CD4-positive, alpha-beta T cell treated with Interleukin-4 for 1 hour (primary cell): Measurements from ENCODE around the gene EID3.

Source experiments
- DNase-seq, 2 donors: peaks; one replicate each; pipeline ENCODE4 v3.0.0-alpha.2; 2020 to 2022

The EID3 gene

DNA sequence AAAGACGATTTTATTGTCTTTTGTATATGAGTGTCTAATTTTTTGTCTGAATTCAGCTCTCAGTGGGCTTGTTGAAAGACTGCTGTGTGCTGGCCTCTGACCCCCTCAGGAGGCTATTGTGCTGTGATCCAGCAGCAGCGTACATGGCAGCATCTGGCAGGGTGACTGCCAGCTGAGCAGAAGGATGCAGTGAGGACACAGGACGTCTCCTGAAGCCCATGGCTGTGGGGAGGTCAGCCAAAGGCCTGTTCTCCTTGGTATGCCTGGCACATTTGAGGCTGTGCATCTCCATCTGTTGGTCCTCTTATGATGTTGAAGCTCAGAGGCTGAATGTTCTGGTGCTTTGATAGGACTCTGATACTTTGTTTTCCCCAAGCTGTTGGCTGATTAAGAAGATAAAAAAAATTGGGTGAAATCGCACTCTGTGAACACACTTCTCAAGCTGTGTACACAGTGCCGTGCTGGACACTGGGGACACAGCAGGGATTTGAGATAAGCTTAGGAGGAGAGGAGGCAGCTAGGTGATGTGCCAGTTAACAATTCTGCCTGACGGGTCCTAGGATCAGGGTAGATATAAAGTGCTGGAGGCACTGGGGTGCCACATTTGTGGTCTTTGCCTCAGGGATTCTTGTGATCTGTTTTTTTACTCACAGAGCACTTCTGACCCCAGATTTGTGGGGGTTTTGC is 37.5 kb downstream of the EID3 start:
- DNase-seq, result no peak

DNA sequence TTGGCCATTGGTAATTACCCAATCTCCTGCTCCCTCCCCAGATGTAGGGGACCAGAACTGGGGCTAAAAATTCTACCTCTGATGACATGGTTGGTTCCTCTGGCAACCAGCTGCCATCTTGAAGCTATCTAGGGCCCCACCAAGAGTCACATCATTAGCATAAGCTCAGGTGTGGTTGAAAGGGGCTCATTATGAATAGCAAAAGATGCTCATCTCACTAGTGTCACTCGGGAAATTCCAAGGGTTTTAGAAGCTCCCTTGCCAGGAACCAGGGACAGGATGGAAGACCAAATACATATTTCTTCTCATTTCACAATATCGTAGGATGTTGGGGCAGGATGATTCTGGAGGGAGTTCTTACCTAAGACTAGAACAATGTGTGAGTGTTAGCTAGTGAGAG is 38.6 kb downstream of the EID3 start:
- DNase-seq, result no peak

DNA sequence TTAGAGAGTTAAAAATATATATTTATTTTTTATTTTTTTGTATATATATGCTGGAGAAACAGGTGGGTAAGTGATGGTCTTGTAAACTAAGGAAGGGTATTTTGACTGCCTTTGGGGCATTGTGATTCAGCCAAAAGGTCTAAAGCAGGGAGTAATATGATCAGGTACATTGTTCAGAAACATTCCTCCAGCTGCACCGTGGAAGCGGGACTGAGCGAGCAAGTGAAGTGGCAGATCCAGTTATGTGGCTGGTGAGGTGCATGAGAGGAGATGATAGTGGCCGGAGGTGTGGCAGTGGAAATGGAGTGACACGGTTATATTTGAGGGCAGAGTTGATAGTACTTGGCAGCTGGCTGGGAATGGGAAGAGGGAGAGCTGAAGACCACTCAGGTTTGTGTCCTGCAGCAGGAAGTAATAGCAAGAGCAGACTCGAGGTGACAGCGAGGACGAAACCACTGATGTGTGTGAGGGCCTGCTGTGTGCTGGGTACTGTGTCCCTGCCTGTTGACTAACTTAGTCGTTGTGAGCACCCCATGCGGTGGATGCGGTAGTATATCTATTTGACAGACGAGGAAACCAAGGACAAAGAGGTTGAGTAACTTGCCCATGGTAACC is 39.2 kb downstream of the EID3 start:
- DNase-seq, result no peak

DNA sequence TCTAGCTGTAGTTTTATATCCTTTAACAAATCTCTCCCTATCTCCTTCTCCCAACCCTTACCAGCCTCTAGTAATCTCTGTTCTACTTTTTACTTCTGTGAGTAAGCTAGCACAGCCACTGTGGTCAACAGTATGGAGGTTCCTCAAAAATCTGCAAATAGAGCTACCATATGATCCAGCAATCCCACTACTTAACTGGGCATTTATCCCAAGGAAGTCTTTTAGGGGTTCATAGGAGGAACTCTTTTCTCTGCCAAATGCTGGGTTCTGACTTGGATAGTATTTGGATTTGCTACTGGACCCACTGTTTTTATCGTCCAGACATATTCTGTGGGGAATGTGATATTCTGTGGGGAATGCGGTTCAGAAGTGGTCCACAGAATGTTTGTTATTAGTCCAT is 41.1 kb downstream of the EID3 start:
- no peak for DNase-seq

DNA sequence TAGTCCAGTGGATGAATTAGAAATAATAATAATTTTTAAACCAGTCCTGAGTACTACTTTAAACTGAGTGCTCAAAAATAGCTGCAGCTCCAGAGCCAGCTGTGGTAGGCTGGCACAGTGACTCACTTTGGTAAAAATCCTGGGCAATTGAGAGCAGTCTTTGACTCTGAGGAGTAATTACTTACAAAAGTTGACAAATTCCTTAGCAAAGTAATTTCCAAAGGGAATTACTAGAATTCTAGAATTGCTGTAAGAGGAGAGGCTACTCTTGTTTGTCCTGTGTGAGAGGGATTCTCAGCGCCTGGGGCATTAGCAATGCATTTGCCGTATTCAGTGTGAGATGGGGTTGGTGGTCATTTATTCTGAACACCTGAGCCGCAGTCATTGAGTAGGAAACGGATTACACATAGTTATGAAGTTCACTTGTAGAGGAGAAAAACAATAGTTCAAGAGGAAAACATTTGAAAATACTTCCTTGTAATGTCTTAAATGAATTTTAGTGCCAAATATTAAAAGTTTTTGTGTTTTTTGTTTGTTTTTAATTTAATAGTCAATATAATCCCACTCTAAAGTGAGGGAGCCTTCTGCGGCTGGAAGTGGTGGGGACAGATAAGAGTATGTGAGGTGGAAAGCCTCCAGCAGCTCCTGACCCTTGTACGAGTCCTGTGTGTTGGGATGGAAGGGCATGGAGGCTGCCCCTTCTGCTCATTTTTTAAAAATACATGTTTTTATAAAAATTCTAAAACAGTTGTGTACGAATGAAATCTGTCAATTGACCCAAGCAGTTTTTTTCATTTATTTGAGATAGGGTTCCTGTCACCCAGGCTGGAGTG is 41.9 kb downstream of the EID3 start:
- DNase-seq, result no peak

DNA sequence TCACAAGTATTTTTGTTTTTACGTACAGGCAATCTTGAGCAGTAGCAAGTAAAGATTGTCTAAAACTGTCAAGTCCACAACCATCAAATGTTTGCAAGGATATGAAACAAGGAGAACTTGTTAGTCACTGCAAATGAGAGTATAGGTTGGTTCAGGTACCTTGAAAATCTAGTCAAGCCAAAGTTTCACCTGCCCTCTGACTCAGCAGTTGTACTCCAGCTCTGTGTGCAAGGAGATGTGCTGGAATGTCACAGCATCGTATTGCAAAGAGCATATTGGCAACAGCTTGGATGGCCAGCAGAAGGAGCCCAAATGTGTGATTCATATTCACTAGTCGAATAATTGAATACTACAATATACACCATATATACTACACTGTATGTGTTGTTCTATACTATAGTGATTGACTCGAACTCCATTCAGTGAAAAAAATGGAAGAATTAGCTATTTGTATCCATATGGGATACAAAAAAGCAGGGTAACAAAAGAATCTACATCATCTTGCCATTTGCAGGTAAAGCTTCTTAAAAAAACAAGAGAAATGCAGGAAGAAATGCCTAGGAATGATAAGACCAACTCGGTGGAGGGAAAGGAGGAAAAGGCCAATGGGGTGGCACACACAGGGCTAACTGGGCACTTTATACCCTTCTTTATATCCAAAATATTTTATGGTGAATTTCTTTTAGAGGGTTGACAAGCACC is 44.0 kb downstream of the EID3 start:
- DNase-seq, result no peak

DNA sequence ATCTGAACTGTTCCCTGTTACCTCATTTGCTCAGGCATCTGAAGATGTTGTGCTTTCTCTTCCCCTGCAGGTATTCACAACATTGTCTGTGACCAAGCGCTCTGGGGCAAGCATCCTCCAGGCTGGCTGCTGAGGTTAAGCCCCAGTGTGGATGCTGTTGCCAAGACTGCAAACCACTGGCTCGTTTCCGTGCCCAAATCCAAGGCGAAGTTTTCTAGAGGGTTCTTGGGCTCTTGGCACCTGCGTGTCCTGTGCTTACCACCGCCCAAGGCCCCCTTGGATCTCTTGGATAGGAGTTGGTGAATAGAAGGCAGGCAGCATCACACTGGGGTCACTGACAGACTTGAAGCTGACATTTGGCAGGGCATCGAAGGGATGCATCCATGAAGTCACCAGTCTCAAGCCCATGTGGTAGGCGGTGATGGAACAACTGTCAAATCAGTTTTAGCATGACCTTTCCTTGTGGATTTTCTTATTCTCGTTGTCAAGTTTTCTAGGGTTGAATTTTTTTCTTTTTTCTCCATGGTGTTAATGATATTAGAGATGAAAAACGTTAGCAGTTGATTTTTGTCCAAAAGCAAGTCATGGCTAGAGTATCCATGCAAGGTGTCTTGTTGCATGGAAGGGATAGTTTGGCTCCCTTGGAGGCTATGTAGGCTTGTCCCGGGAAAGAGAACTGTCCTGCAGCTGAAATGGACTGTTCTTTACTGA is 44.9 kb downstream of the EID3 start:
- DNase-seq, result no peak

DNA sequence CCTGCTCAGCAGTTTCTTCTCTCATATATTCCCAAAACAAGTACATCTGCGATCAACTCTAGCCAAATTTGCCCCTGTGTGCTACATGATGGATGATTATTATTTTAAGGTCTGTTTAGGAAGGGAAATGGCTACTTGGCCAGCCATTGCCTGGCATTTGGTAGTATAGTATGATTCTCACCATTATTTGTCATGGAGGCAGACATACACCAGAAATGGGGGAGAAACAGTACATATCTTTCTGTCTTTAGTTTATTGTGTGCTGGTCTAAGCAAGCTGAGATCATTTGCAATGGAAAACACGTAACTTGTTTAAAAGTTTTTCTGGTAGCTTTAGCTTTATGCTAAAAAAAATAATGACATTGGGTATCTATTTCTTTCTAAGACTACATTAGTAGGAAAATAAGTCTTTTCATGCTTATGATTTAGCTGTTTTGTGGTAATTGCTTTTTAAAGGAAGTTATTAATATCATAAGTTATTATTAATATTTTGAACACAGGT is 45.5 kb downstream of the EID3 start:
- DNase-seq, result no peak

DNA sequence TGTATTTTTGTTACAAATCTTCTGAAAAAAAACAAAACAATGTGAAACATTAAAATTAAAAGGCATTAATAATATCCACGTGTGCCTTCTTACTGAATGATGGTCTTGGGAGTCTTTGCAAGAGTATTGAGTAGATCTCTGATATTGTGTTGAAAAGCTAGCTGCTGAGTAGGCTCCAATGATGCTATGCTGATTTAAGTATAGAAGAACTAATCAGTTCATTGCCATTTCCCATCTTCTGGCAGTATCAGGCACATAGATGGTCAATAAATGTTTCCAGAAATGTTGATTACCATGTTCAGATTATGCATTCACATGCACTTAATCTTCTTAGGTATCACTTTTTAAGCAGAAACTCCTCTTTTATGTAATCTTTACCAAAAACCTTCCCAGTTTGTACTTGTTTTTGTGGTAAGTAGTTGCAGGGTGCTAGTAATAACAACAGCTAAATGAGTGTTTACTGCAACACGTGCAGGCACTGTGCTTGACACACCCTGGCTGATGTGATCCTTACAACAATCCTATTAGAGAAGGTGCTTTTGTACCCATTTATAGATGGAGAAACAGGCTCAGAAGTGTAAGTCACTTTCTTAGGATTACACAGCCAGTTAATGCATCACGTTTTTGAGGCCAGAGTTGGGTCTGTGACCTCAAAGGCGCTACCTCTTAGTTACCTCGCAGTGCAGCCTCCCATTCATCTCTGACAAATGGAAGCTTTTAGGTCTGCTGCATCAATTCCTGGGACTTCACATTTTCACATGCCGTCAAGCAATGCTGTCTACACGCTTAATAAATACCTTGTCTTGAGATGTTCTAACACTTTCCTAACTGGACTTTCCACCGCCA is 46.9 kb downstream of the EID3 start:
- no peak for DNase-seq

DNA sequence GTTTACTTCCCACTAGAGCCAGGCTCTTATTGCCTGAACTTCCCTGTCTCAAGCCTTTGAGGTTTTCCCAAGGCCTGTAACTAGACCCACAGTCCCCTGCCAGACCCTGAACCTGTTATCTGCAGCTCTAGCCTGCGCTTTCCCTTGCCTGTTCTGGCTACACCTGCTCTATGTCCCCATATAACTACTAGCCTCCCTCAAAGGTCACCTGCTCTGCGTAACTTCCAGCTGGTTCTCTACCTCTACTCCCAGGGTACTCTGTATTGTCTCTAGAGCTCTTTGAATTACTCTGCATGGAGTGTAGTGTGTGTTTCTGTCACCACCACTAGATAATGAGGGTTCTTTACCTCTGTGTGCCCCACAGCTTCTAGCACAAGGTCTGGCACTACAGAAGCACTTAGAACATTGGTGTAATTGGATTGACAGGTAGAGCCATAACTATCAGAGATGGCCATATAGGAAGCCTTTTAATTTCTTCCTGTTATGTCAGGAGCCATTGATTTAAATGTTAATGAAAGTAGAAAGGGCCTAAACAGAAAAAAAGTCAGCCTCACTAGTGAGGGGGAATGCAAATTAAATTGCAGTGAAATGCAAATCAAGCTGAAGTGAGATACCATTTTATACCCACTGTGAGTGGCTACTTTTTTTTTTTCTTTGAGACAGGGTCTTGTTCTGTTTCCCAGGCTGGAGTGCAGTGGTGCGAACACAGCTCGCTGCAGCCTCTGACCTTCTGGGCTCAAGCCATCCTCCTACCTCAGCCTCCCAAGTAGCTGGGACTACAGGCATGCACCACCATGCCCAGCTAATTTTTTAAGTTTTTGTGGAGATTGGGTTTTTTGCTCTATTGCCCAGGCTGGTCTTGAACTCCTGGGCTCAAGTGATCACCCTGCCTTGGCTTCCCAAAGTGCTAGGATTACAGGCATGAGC is 47.8 kb downstream of the EID3 start:
- DNase-seq, result no peak

DNA sequence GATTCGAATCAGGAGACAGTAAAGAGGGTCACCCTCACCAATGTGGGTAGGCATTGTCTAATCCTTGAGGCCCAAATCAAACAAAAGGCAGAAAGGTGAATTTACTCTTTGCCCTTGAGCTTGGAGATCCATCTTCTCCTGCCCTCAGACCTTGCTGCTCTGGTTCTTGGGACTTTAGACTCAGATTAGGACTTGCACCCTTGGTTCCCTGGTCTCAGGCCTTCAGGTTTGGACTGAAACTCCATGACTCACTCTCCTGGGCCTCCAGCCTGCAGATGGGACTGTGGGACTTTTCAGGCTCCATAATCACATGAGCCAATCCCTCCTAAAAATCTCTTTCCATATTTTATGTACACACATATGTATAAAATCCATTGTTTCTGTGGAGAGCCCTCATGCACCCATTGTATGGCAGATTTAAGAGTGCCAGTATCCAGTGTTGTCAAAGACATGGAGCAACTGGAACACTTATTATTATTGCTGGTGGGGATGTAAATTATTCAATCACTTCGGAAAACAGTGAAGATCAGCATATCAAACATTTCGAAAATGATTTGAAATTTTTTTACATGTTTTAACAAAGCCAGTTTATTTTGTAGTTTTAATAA is 48.7 kb downstream of the EID3 start:
- DNase-seq, result no peak

DNA sequence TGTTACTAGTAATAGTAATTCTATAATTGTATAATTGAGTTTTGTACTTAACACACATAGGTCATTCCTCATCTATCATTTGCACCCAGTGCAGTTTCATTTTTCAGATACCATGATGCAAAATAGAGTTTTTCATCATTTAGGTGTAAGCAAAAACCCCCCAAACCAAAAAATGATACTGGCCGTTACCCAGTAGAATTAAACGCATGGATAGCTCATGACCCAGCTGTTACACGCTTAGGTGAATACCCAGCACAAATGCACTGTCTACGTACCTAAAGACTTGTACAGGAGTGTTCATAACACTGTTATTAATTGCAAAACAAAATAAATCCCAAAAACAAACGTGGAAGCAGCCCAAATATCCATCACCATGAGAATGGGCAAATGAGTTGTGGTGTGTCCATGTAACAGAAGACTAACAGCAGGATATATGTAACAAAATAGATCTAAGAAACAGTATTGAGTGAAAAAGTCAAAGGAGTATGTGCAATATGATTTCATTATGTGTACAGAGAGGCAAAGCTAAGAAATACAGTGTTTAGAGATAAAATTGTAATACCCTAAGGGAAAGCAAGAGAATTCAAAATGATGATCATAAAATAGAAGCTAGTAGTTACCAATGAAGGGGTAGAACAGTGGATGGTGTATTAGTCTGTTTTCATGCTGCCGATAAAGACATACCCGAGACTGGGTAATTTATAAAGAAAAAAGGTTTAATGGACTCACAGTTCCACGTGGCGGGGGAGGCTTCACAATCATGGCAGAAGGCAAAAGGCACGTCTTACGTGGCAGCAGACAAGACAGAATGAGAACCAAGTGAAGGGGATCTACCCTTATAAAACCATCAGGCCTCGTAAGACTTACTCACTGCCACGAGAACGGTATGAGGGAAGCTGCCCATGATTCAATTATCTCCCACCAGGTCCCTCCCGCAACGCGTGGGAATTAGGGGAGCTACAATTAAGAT is 49.8 kb downstream of the EID3 start:
- DNase-seq, result no peak

DNA sequence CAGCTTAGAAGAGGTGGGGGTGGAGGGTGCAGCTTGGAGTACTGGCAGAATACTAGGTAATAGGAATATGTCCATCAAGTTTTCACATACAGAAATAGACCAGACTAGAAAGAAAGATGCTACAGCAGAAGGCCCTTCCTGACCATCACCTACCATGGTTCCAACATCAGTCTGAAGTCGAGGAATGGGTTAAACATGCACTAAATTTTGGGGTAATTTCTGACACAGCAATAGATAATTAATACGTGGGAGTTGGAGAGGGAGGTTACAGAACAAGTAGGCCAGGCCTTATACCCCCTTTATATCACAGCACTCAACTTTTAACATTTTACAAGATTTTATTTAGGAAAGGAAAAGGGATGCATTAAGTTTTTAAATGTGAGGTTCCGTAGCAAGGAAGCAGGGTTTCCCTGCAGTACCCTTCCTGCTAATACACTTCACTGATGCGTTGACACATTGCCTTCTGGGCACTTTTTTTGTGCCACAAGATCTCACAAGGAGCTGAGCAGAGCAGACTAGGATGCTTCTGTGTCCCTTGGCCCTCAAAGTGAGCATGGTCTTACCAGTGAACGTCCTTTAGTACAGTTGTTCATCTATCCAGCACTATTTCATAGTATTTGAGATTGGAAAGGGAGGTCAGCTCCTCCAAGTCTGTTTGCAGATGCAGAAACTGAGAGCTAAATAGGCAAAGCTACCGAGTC is 50.8 kb downstream of the EID3 start:
- DNase-seq, result no peak
